HG03354 (cell line): ENCODE measurements around the gene CLCA2.

Experiments
- ATAC-seq: cut with Tn5 transposase; IDR thresholded peaks from one replicate; pipeline ENCODE4 v1.9.1; 2021; ENCODE audit warnings: mild to moderate bottlenecking; ENCODE audit not compliant: unreplicated experiment, poor library complexity, severe bottlenecking

CLCA2 gene

DNA sequence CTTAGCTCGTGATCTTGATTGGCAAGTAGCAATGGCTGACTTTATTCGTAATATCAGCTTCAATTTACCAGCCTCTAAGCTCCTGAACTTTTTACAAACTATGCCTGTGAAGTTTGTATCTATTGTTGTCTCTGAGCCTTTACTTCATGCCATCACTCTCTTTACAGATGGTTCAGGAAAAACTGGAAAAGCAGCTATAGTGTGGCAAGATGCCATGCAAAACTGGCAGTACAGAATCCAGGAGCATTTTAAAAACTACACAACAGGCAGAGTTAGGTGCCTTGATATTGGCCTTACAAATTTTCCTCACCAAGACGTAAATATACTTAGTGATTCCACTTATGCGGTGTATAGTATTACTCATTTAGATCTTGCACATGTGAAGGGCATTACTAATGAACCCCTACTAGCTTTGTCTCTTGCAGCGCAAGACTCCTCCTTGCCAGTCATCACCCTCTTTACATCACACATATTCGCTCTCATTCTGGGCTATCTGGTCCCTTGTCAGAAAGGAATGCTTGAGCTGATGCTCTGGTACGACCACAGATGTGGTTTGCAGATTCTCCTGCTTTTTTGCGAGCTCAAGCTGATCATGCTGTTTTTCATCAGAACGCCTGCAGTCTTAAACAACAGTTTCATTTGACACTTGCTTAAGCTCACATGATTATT lies 81.1 kb downstream of the CLCA2 start:
- ATAC-seq: no peak

DNA sequence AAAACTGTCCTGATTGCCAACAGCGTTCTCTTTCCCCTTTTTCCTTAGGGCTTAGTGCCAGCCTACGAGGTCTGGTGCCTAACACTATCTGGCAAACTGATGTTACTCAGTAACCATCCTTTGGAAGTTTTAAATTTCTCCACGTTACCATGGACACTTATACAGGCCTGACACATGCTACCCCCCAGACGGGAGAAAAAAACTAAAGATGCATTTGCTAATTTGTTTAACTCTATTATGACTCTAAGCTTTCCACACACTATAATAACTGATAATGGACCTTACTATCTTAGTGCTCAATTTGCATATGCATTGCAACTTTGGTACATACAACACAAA lies 81.6 kb downstream of the CLCA2 start:
- no peak for ATAC-seq
